Pancreas (tissue), 10 donors: Measurements from ENCODE around the gene HOXB4. TPM values are rescaled to one million over a fixed set of nuclear protein-coding genes. Genes with fewer than 3 reads are reported as not detected.
A peak's percentile ranks its signal among the peaks of the same experiment; 100 is the strongest.

ENCODE experiments used
- ATAC-seq, 4 donors: fragments of 200-7000 bp; cut with Tn5 transposase; one replicate each; pipeline versions ENCODE4 v1.8.0 to v1.9.1; 2020; ENCODE audit warnings: mild to moderate bottlenecking in 4 of 4, moderate library complexity in 4 of 4
- DNase-seq, 6 donors: peaks; one replicate each; pipeline ENCODE4 v3.0.0-alpha.2; 2020
- FAIRE-seq: peaks from 2 replicates; lab custom pipeline; 2012; peaks lifted over from hg19 to GRCh38; lab: Jason Lieb, UNC
- H3K27ac ChIP-seq, 4 donors: fragments of 200-600 bp; sonication (generic); 1 replicate in 3 of 4; 2 replicates in 1 of 4; pipeline versions ENCODE4 v1.5.0 to v1.8.0; 2020
- H3K27me3 ChIP-seq, 4 donors: fragments of 200-600 bp; one replicate each; pipeline ENCODE4 v1.8.0; 2021
- H3K36me3 ChIP-seq, 3 donors: fragments of 200-600 bp; sonication (generic) in 1 of 3; one replicate each; pipeline versions ENCODE4 v1.5.0 to v1.8.0; 2020 to 2021
- H3K4me1 ChIP-seq, 3 donors: fragments of 200-600 bp; one replicate each; pipeline ENCODE4 v1.8.0; 2021
- H3K4me3 ChIP-seq, 4 donors: fragments of 200-600 bp; sonication (generic) in 2 of 4; one replicate each; pipeline versions ENCODE4 v1.5.0 to v1.8.0; 2020 to 2021
- H3K9me3 ChIP-seq, 4 donors: fragments of 200-600 bp; one replicate each; pipeline ENCODE4 v1.8.0; 2021
- WGBS, 2 donors: extraction: QIAGEN DNeasy Blood & Tissue Kit; methylation state at CpG; one replicate each; pipeline ENCODE4 v1.1.7; 2013; 5-methylcytosine and 5-hydroxymethylcytosine counted together
- intact Hi-C, 3 donors: fragments of 100-400 bp; cut with DNase I; formaldehyde crosslinking; loops; one replicate each; pipeline versions ENCODE4 v1.11.1 to v1.14.2; 2022
- polyA plus RNA-seq, 2 donors: library from polyadenylated mRNA; stranded (reverse); fragments of 200-250 nt; gene quantifications; one replicate each; pipeline ENCODE4 v1.2.3, GENCODE V29; 2013
- total RNA-seq, 6 donors: library from RNA; stranded (reverse); fragmentation: NEBNext Ultra II Directional in 4 of 6; extraction: Animal tissue kit (Norgen Biotek cat#: 25700) in 4 of 6; gene quantifications; one replicate each; pipeline versions ENCODE4 v1.2.1 to v1.2.4, GENCODE V29; 2021 to 2023
- TF ChIP-seq, protein P1 (sequence below), 4 donors: fragments of 200-600 bp; sonication (generic) in 3 of 4; IDR thresholded peaks; one replicate each; pipeline versions ENCODE4 v1.5.0 to v1.8.0; 2021; ENCODE audit warnings: antibody characterized with exemption in 4 of 4
- donor health status: healthy with polysubstance abuse.
- donor health status: DM: no; HTN: no; CAD: no; lungs with moderate emphysema.
- donor health status: DM: no; HTN: no; CAD: no.
- donor health status: control.
- donor health status: control.
- donor health status: Bipolar disorder and iron deficiency.
- donor health status: DM: yes; HTN: yes; CAD: no.
- donor health status: DM: no; HTN: no; CAD: no.
- donor health status: DM: no; HTN: no; CAD: no.
- donor health status: DM: yes; HTN: yes; CAD: no.

The HOXB4 gene
- total and polyA plus RNA-seq, 8 donors, result 0.22 to 2.5 (median 0.78) TPM

DNA sequence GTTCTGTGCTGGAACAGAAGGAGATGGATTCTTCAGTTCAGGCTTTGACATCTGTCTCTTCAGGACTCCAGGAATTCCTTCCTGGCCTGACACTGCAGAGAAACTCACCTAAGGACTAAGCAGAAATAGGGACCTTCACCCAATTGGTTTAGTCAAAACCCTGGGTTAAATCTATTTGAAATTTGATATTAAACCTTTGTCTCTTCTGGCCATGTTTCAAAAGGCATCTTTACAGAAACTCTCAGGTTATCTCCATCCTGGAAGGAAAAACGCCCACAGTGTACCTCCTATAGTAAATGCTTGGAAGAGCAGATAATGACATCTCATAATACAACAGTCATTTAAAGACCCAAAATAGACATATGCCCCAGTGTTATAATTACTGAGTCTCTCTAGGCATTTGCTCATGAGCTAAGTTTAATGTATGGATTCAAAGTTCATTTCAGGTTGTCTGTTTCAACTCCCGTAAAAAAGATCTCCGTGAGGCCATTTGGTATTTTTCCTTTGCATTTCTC, 5.6 kb upstream of the HOXB4 start:
- DNase-seq, result no peak
- WGBS, 2 donors, result 22 to 28% methylated on average over 3 of the region's 3 CpGs

DNA sequence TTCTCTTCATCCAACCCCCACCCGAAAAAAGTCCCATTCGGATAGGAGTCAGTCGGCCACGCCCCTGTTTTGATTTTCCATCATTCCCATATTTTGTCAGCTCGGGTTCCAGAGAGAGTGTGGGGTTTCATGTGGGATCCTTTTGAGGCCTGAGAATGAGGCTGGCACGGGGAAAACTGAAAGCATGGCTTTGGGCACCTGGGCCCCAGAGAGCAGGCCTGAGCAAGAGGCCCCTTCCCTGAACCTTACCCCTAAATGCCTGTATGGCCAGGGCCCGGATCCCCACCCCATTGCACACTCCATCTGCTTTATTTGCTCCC, 4.6 kb upstream of the HOXB4 start:
- Histone ChIP-seq H3K36me3 (no peaks in the 10 kb centered on the region), H3K27ac (peak overlapping the region in 1 of 4 donors; percentile 66), H3K4me3 (no peak overlapping the region), H3K27me3 (peaks cover 5 to 89% (median 20%) of the 10 kb centered on the region in 4 donors), H3K9me3 (no peaks in the 10 kb centered on the region), H3K4me1 (peaks cover 0 to 12% (median 11%) of the 10 kb centered on the region in 3 donors)
- ATAC-seq (no peak), DNase-seq (no peak), FAIRE-seq (no peak)
- 15 to 26% methylated on average over 7 of the region's 7 CpGs for WGBS, 2 donors
- TF ChIP-seq, protein P1, sequence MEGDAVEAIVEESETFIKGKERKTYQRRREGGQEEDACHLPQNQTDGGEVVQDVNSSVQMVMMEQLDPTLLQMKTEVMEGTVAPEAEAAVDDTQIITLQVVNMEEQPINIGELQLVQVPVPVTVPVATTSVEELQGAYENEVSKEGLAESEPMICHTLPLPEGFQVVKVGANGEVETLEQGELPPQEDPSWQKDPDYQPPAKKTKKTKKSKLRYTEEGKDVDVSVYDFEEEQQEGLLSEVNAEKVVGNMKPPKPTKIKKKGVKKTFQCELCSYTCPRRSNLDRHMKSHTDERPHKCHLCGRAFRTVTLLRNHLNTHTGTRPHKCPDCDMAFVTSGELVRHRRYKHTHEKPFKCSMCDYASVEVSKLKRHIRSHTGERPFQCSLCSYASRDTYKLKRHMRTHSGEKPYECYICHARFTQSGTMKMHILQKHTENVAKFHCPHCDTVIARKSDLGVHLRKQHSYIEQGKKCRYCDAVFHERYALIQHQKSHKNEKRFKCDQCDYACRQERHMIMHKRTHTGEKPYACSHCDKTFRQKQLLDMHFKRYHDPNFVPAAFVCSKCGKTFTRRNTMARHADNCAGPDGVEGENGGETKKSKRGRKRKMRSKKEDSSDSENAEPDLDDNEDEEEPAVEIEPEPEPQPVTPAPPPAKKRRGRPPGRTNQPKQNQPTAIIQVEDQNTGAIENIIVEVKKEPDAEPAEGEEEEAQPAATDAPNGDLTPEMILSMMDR (IDR thresholded peaks at IDR 0.05), result no peak
- intact Hi-C loops, result no loop called here

More for the DNA sequence above, 5.6 kb upstream of the HOXB4 start:
- TF ChIP-seq, protein P1 (IDR thresholded peaks at IDR 0.05), result no peak
- no peak overlapping the region for H3K27ac ChIP-seq
- H3K36me3 ChIP-seq, result no peaks in the 10 kb centered on the region
- FAIRE-seq (no peak), ATAC-seq (no peak)
- H3K9me3 ChIP-seq, result no peaks in the 10 kb centered on the region
- H3K4me3 ChIP-seq, result no peak overlapping the region
- intact Hi-C loops, result no loop called here
- peaks cover 0 to 12% (median 11%) of the 10 kb centered on the region in 3 donors for H3K4me1 ChIP-seq
- peaks cover 5 to 80% (median 20%) of the 10 kb centered on the region in 4 donors for H3K27me3 ChIP-seq

DNA sequence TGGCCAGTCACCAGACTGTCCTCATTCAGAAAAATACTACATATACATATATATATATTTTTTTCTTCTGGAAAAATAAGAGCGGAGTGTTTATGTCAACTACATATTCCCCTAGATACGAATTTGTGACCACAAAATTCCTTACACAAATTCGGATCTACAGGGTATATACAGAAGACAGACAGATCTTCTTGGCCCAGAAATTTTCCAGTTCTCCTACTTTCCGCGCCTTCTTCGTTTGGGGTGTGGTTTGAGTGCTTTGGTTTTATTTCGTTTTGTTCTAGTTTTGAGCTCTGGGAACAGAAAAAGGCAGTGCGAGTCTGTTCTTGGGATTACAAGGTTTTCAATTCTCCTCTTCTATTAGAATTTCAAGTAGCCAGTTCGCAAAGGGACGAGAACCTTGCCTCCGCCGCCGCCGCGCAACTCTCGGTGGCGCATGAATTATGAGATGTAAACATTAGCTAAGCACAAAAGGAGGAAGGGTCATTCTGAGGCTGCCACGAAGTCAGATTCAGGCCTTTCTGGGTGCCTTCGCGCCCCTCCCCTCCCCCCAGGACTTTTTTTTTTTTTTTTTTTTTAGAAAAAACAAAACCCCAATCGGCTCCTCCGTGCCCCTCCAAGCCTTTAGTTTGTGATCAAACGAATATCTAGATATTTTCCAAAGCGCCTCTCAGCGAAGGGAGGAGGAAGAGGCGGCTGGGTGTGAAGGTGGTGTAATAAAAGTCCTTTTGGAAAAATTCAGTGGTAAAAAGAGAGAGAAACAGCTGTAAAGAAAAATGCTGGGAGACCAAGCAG, 1.8 kb upstream of the HOXB4 start:
- Histone ChIP-seq H3K4me1 (peaks cover 0 to 6% (median 4%) of the 10 kb centered on the region in 3 donors), H3K36me3 (no peaks in the 10 kb centered on the region), H3K27ac (peak overlapping the region in 2 of 4 donors; percentile 13 to 64), H3K27me3 (peaks cover 0 to 86% (median 13%) of the 10 kb centered on the region in 4 donors), H3K9me3 (no peaks in the 10 kb centered on the region), H3K4me3 (no peak overlapping the region)
- TF ChIP-seq, protein P1 (IDR thresholded peaks at IDR 0.05), result no peak
- ATAC-seq (no peak), FAIRE-seq (no peak), DNase-seq (no peak)
- WGBS, 2 donors, result 16 to 21% methylated on average over 26 of the region's 26 CpGs
- intact Hi-C loops, result no loop called here

DNA sequence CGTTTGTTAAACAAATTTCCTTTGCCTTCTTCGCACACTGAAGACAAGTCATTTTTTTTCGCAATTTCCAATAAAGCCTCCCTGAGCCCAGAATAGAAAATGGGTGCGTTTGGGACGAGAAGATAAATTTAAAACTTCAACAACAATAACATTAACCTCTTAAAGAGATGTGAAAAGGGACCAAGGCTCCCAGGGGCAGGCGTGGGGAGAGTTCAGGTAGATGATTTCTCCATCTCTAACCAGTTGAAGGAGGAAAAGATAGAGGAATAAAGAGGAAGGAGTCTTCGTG, 1.3 kb upstream of the HOXB4 start:
- WGBS, 2 donors, result 15 to 16% methylated on average over 7 of the region's 7 CpGs
- no peak for ATAC-seq
- no peak for DNase-seq
- H3K27ac ChIP-seq, result peak overlapping the region in 1 of 4 donors; percentile 13
- no peaks in the 10 kb centered on the region for H3K36me3 ChIP-seq
- intact Hi-C loops, result no loop called here
- no peaks in the 10 kb centered on the region for H3K9me3 ChIP-seq
- H3K4me3 ChIP-seq, result no peak overlapping the region
- peaks cover 0 to 6% (median 4%) of the 10 kb centered on the region in 3 donors for H3K4me1 ChIP-seq
- H3K27me3 ChIP-seq, result peaks cover 0 to 87% (median 13%) of the 10 kb centered on the region in 4 donors
- TF ChIP-seq, protein P1 (IDR thresholded peaks at IDR 0.05), result no peak
- no peak for FAIRE-seq
